KOPT-K1 (cell line): ENCODE results near the gene ASB15.

ENCODE experiments used
- H3K27ac ChIP-seq: fragments of 200-600 bp; sonication (generic); 2 replicates; pipeline ENCODE4 v1.5.1; 2016; ENCODE audit warnings: antibody characterized with exemption, mild to moderate bottlenecking, low read depth, low read length; ENCODE audit not compliant: poor library complexity, severe bottlenecking
- H3K36me3 ChIP-seq: fragments of 200-600 bp; sonication (generic); 2 replicates; pipeline ENCODE4 v1.5.1; 2017; ENCODE audit warnings: antibody characterized with exemption, mild to moderate bottlenecking, low read length, moderate library complexity; ENCODE audit not compliant: insufficient read depth
- H3K9me3 ChIP-seq: fragments of 200-600 bp; sonication (generic); 2 replicates; pipeline ENCODE4 v1.5.1; 2017; ENCODE audit warnings: antibody characterized with exemption, low read length, mild to moderate bottlenecking; ENCODE audit not compliant: insufficient read depth, poor library complexity, severe bottlenecking

ASB15 gene

GRCh38 chr7:123573896-123574467 is 27.6 kb upstream of the ASB15 start:
- Histone ChIP-seq H3K36me3 (no peaks in the 10 kb centered on the region), H3K27ac (no peak overlapping the region), H3K9me3 (no peaks in the 10 kb centered on the region)

GRCh38 chr7:123579416-123579815 is 22.2 kb upstream of the ASB15 start:
- Histone ChIP-seq H3K9me3 (no peaks in the 10 kb centered on the region), H3K27ac (no peak overlapping the region), H3K36me3 (no peaks in the 10 kb centered on the region)

DNA sequence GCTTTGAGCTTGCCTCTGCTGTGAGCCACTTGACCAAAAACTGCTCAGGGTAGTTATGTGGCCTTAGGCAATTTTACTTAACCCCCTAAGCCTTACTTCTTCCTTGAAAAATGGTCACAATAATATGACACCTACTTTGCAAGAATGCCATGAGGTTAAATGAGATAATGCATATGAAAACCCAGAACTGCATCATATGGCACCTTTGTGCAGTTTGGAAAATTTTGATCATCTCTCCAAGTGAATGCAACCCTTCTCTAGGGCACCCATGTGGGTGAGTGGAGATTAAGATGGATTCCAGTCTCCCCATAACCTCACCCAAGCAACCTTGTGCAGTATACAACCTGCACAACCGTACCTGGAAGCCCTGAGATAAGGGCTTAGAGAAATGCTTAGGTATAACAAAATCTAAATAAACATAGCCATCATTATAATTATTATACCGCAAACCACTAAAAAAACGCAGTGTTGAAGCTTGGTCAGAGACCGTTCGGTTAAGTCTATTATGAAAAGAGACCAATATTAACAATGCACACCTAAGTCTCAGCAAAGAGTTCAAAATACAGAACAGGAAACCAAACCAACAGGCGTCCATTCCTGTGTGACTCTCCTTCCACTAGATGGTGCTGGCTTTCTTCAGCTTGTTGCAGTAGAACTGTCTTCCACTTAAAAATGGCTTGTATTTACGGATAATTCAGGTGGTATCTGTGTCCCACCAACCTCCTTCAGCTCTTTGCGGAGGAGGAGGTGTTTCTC is 21.0 kb upstream of the ASB15 start:
- Histone ChIP-seq H3K36me3 (no peaks in the 10 kb centered on the region), H3K27ac (no peak overlapping the region), H3K9me3 (no peaks in the 10 kb centered on the region)

GRCh38 chr7:123581162-123581459 is 20.5 kb upstream of the ASB15 start:
- Histone ChIP-seq H3K9me3 (no peaks in the 10 kb centered on the region), H3K27ac (no peak overlapping the region), H3K36me3 (no peaks in the 10 kb centered on the region)

DNA sequence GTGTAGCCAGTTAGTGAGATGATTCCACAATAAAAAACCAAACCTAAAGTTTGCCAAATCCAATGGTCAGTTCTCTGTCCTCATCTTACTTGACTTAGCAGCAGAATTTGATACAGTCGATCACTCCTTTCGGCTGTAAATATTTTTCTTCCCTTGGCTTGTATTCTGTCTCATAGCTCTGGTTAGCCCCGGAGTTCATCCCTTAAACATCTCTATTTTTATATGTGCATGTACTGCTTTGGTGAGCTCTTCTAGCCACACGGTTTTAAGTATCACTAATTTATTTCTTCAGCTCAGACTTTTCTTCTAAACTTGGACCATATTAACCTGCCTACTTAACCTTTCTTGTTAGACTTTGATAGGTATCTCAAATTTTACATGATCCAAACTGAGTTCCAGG is 17.8 kb upstream of the ASB15 start:
- Histone ChIP-seq H3K9me3 (no peaks in the 10 kb centered on the region), H3K27ac (no peak overlapping the region), H3K36me3 (no peaks in the 10 kb centered on the region)

DNA sequence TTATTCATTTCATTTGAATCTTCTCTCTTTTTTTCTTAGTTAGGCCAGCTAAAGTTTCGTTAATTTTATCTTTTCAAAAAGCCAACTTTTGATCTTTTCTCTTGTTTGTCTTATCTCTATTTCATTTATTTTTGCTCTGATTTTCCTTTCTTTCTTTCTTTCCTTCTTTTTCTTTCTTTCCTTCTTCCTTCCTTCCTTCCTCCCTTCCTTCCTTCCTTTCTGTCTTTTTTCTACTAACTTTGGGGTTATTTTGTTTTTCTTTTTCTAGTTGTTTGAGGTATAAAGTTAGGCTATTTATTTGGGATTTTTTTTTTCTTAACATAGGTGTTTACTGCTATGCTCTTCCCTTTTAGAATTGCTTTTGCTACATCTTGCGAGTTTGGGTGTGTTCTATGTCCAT is 13.2 kb upstream of the ASB15 start:
- Histone ChIP-seq H3K36me3 (no peaks in the 10 kb centered on the region), H3K9me3 (no peaks in the 10 kb centered on the region), H3K27ac (no peak overlapping the region)

DNA sequence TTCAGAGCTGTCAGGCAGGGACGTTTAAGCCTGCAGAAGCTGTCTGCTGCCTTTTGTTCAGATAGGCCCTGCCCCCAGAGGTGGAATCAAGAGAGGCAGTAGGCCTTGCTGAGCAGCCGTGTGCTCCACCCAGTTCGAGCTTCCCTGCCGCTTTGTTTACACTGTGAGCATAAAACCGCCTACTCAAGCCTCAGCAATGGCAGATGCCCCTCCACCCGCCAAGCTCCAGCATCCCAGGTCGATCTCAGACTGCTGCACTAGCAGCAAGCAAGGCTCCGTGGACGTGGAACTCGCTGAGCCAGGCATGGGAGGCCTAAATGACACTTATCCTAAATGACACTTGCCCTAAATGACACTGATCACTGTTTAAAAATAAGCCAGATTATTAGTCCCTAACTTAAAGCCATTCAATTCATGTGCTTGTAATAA is 6.8 kb upstream of the ASB15 start:
- Histone ChIP-seq H3K27ac (no peak overlapping the region), H3K9me3 (no peaks in the 10 kb centered on the region), H3K36me3 (no peaks in the 10 kb centered on the region)

DNA sequence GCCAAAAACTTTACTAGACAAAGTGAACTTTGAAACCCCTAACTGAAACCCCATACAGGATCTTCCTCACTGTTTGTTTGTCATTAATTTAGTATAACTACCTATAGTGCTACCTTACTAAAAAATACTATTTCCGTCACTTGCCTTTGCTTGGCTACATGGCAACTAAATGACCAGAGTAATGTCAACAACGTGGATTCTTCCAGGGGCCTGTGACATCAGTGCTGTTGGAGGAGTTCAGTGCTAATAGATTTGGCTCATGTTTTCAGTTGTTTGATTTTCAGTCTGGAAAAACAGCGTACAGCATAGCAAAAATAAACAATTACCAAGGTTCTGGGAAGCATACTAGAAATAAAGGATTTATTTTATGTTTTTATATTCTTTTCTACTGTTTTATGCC is 3.0 kb upstream of the ASB15 start:
- Histone ChIP-seq H3K27ac (no peak overlapping the region), H3K36me3 (no peaks in the 10 kb centered on the region), H3K9me3 (no peaks in the 10 kb centered on the region)

GRCh38 chr7:123599766-123600165 is 1.9 kb upstream of the ASB15 start:
- H3K9me3 ChIP-seq, result no peaks in the 10 kb centered on the region
- H3K27ac ChIP-seq, result no peak overlapping the region
- H3K36me3 ChIP-seq, result no peaks in the 10 kb centered on the region

GRCh38 chr7:123600876-123601275 is 745 bp upstream of the ASB15 start:
- no peaks in the 10 kb centered on the region for H3K9me3 ChIP-seq
- H3K27ac ChIP-seq, result no peak overlapping the region
- H3K36me3 ChIP-seq, result no peaks in the 10 kb centered on the region

DNA sequence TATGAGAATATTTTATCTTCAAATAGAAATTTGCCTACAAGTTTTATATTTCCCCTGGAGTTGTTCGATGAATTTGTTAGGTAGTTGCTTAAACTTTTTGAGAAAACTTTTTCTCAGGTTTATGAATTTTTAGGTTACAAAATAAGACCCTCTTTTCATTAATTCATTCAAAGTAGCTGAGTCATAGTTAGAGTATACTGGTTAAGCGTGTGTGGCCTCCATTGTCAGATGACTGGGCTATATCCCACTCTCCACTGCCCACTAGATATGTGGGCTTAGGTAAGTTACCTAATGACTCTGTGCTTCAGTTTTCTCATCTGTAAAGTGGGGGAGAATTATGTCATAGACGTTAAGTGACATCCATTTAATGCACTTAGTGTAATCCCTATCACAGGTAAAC is 1.0 kb downstream of the ASB15 start:
- Histone ChIP-seq H3K36me3 (no peaks in the 10 kb centered on the region), H3K27ac (no peak overlapping the region), H3K9me3 (no peaks in the 10 kb centered on the region)

DNA sequence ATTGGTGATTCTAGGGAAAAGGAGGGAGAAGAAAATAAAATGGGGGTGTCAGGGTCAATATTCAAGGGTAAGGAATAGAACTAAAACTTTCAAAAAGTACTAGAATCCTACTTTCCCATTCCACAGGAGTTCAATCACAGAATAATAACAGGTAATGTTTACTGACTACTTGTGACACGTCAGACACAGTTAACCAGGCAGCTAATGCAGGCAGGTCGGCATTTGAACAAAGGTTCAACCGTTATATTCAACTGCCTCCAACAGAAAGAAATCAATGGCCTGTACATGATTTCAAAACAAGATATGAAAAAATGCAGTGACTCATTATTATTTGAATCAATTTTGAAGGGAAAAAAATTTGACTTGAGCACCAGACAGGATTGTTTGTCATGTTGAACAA is 3.1 kb downstream of the ASB15 start:
- Histone ChIP-seq H3K36me3 (no peaks in the 10 kb centered on the region), H3K9me3 (no peaks in the 10 kb centered on the region), H3K27ac (no peak overlapping the region)

DNA sequence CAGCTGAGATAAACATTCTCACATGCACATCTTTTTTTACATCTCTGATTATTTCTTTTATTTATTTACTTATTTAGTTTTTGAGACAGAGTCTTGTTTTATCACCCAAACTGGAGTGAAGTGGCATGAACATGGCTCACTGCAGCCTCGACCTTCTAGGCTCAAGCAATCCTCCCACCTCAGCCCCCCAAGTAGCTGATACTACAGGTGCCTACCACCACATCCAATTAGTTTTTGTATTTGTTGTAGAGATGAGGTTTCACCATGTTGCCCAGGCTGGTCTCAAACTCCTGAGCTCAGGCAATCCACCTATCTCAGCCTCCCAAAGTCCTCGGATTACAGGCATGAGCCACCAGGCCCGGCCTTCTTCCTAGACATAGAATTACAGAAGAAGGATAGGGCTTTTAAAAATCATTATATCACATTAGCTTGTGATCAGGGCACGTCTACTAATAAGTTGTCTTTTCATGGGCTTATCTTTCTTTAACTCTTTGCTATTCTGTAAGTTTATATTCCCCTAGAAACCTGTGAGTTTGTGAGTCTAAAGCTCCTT is 5.9 kb downstream of the ASB15 start:
- H3K9me3 ChIP-seq, result no peaks in the 10 kb centered on the region
- no peaks in the 10 kb centered on the region for H3K36me3 ChIP-seq
- no peak overlapping the region for H3K27ac ChIP-seq

DNA sequence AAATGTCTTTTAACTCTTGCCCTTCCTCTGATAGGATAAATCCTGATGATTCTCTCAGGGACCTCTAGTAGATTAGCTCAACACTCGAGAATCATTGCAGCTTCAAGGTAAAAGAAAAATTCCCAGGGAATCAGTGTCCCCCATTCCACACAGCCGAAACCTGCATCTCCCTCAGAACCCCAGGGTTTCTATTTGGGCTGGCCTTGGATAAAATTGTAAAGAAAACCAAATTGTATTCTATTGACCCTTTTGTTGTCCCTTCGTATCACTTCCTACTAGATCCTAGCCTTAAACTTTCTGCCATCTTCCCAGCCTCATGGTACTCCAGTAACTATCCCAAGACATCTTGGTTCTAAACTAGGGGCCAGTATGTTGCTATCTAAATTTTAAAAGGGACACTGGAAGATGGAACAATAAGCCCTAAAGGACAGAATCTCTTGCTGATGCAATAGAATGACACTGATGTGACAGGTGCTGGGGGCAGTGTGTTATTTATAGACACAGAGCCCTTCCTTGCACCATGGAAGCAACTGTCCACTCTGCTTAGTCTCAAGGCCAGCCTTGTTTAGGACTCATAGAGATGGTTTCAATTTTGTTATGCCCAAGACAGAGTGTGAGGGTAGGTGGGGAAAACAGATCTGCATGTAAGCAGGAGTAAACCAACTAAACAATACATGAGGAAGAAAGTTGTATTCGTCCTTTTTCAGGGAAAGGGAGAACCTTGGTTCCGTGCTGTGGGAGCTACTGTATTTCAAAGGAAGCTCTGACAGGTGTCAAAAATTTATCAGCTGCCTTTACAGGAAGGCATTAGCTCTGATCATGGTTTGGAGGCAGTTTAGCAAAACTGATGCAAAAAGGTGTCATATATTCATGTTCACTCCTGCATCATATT is 7.6 kb downstream of the ASB15 start:
- no peaks in the 10 kb centered on the region for H3K36me3 ChIP-seq
- no peak overlapping the region for H3K27ac ChIP-seq
- no peaks in the 10 kb centered on the region for H3K9me3 ChIP-seq

DNA sequence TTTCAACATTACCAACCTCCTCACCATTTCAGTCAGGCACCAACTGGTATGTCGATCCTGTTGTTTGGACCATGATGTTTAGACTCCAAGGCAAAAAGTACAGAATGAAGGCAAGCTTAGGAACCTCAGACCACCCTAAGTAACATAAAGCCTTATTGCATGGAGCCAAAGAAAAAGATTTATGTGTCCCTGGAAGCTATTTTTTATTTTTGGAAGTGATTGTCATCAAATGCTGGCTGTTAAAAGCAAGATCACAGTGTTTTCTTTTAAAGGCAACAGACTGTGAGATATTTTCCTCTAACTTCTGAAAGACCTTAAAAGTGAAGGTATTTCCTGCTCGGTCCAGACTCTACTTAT is 8.2 kb downstream of the ASB15 start:
- Histone ChIP-seq H3K9me3 (no peaks in the 10 kb centered on the region), H3K27ac (no peak overlapping the region), H3K36me3 (no peaks in the 10 kb centered on the region)
